Right lobe of liver (tissue), 6 donors: ENCODE data around the gene NHLH1. TPM values are rescaled to one million over a fixed set of nuclear protein-coding genes. Genes with fewer than 3 reads are reported as not detected.
"Not testable (repeated sequence)": the region's sequence is repeated elsewhere in the genome, so short reads cannot be mapped to it uniquely, and the experiment has no call there.

Source experiments
- ATAC-seq, 4 donors: fragments of 200-7000 bp; cut with Tn5 transposase; one replicate each; pipeline ENCODE4 v1.9.1; 2020; ENCODE audit warnings: mild to moderate bottlenecking in 4 of 4, moderate library complexity in 4 of 4
- DNase-seq, 3 donors: peaks; one replicate each; pipeline ENCODE4 v3.0.0-alpha.2; 2020
- H3K27ac ChIP-seq, 3 donors: fragments of 200-600 bp; one replicate each; pipeline ENCODE4 v1.8.0; 2022
- H3K27me3 ChIP-seq, 2 donors: fragments of 200-600 bp; one replicate each; pipeline ENCODE4 v1.8.0; 2022
- H3K36me3 ChIP-seq, 4 donors: fragments of 200-600 bp; sonication (generic) in 1 of 4; one replicate each; pipeline versions ENCODE4 v1.5.1 to v1.8.0; 2017 to 2022; ENCODE audit warnings: control low read depth in 1 of 4
- H3K4me1 ChIP-seq, 4 donors: fragments of 200-600 bp; sonication (generic) in 1 of 4; one replicate each; pipeline versions ENCODE4 v1.5.1 to v1.8.0; 2017 to 2022; ENCODE audit warnings: control low read depth in 1 of 4
- H3K4me3 ChIP-seq, 3 donors: fragments of 200-600 bp; one replicate each; pipeline ENCODE4 v1.8.0; 2022
- H3K9me3 ChIP-seq, 4 donors: fragments of 200-600 bp; sonication (generic) in 1 of 4; one replicate each; pipeline versions ENCODE4 v1.5.1 to v1.8.0; 2017 to 2022; ENCODE audit warnings: control low read depth in 1 of 4
- CTCF ChIP-seq, 4 donors: fragments of 200-600 bp in 3 of 4; fragments of 450-650 bp in 1 of 4; IDR thresholded peaks; one replicate each; pipeline versions ENCODE4 v1.5.1 to v1.8.0; 2016 to 2022; ENCODE audit warnings: antibody characterized with exemption in 4 of 4, mild to moderate bottlenecking in 2 of 4
- POLR2A ChIP-seq: fragments of 450-650 bp; IDR thresholded peaks from one replicate; pipeline ENCODE4 v1.6.1; 2017; ENCODE audit warnings: antibody characterized with exemption, mild to moderate bottlenecking
- WGBS: methylation state at CpG from one replicate; pipeline ENCODE4 v1.1.6; 2018; ENCODE audit warnings: low coverage, low lambda C conversion rate; ENCODE audit not compliant: insufficient coverage; ENCODE audit errors: missing lambda C conversion rate; 5-methylcytosine and 5-hydroxymethylcytosine counted together
- intact Hi-C, 2 donors: fragments of 100-400 bp; cut with DNase I; formaldehyde crosslinking; loops; one replicate each; pipeline versions ENCODE4 v1.11.2 to v1.14.1; 2022
- total RNA-seq, 6 experiments: library from RNA; depleted of rRNA in 2 of 6; stranded (reverse); fragments of >200 nt in 2 of 6; fragmentation: NEBNext Ultra II Directional in 3 of 6; extraction: Animal tissue kit (Norgen Biotek cat#: 25700) in 3 of 6; gene quantifications; one replicate each; pipeline versions ENCODE4 v1.1.0 to v1.2.4, GENCODE V29; 2016 to 2023
- donor health status: DM: no; HTN: yes; CAD: no.
- donor health status: DM: no; HTN: no; CAD: no.
- donor health status: DM: no; HTN: no; CAD: no.
- donor health status: DM: no; HTN: yes; CAD: no.
- donor health status: DM: no; HTN: yes; CAD: no.

NHLH1 gene
- total RNA-seq, 6 experiments from 2014 or later, result 0.07 to 0.12 TPM; not detected in 4

DNA sequence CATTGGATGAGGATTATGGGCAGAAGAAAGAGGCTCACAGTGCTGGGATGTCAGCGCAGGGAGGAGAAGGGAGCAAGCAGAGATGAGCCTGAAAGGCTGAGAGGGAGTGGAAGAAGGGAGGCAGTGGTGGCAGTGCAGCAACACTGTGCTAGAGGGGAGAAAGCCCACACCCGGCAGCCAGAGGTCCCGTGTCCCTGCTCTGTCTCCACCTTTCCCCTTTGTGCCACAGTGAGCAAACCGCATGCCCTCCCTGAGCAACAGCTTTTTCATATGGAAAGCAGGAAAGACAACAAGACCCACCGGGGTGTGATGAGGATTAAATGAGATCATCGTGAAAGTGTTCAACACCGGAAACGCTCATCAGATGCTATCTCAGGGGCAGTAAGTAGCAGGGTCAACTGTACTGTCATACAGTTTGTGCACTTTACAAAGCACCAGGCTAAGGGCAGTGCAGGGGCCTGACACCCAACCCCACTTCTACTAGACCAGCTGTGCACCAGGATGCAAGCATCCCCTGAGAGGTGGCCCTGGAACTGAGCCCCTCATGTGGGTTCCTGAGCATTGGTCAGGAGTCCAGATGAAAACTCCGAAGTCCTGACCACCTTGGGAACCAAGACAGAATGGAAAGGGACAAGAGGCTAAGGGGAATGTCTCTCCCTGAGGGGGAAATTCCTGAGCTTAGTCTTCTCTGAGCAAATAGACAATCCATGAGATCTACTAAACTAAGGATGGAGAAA, 9.1 kb downstream of the NHLH1 start:
- no peaks in the 10 kb centered on the region for H3K36me3 ChIP-seq
- intact Hi-C loops, result loop anchor here (10.0 kb wide), 1 partner anchor 271 kb away; no protein-coding TSS in a partner anchor
- ATAC-seq (peak in 3 of 4 donors; percentile 6 to 20 (median 12)), DNase-seq (peak in 1 of 3 donors; percentile 37)
- no peaks in the 10 kb centered on the region for H3K4me1 ChIP-seq
- no peak overlapping the region for H3K4me3 ChIP-seq
- TF ChIP-seq CTCF (IDR thresholded peaks at IDR 0.05), result no peak
- TF ChIP-seq POLR2A, result no peak
- H3K27me3 ChIP-seq, result no peaks in the 10 kb centered on the region
- no peak overlapping the region for H3K27ac ChIP-seq
- WGBS, result 2% methylated on average over 4 of the region's 9 CpGs
- H3K9me3 ChIP-seq, result no peaks in the 10 kb centered on the region

- intact Hi-C loops, result loop anchor here (10.0 kb wide), 1 partner anchor 272 kb away; no protein-coding TSS in a partner anchor
- peak; percentile 82 to 90 (median 86) for ATAC-seq
- no peaks in the 10 kb centered on the region for H3K9me3 ChIP-seq
- H3K4me1 ChIP-seq, result no peaks in the 10 kb centered on the region
- no peak for TF ChIP-seq POLR2A
- peak; percentile 86 to 96 (median 90) for TF ChIP-seq CTCF (IDR thresholded peaks at IDR 0.05)
- DNase-seq, result peak in 1 of 3 donors; percentile 42
- no peaks in the 10 kb centered on the region for H3K27me3 ChIP-seq
- no peak overlapping the region for H3K4me3 ChIP-seq
- H3K36me3 ChIP-seq, result no peaks in the 10 kb centered on the region
- WGBS, result 10% methylated on average over 5 of the region's 5 CpGs
- no peak overlapping the region for H3K27ac ChIP-seq
Measured at GRCh38 chr1:160376525-160377131, 9.8 kb downstream of the NHLH1 start.

DNA sequence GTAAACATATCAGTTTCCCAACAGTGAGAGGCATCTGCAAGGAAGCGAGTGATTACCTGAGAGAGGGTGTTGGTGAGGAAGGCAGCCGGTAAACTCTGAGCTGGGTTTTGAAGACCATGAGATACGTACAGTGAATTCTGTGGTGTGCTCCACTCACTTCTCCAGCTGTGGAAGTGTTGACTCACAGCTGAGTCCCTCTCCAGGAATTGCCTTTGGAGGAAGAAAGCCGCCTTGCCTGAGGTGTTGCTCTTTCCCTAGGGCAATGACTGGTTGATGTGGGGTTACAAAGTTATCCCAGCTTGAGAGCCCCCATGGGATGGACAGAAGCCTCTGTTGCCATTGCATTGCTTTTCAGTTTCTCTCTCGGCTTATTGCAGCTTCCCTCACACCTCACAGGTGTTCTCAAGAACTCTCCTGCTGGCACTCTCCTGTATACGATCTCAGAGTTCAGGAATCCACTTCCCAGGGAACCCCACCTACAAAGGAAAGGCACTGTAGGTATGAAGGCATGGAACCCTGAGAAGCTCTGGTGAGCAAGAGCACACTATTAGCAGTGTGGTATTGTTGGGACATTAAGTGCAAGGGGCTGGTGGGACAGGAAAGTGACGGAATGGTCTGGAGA, 10.8 kb downstream of the NHLH1 start:
- Histone ChIP-seq H3K27ac (no peak overlapping the region), H3K27me3 (no peaks in the 10 kb centered on the region), H3K36me3 (no peaks in the 10 kb centered on the region), H3K4me1 (no peaks in the 10 kb centered on the region), H3K4me3 (no peak overlapping the region), H3K9me3 (no peaks in the 10 kb centered on the region)
- intact Hi-C loops, result loop anchor here (10.0 kb wide), 1 partner anchor 273 kb away; no protein-coding TSS in a partner anchor
- 52% methylated on average over 5 of the region's 7 CpGs for WGBS
- DNase-seq, result peak in 1 of 3 donors; percentile 4
- no peak for ATAC-seq
- TF ChIP-seq POLR2A (no peak), CTCF (IDR thresholded peaks at IDR 0.05) (no peak)

DNA sequence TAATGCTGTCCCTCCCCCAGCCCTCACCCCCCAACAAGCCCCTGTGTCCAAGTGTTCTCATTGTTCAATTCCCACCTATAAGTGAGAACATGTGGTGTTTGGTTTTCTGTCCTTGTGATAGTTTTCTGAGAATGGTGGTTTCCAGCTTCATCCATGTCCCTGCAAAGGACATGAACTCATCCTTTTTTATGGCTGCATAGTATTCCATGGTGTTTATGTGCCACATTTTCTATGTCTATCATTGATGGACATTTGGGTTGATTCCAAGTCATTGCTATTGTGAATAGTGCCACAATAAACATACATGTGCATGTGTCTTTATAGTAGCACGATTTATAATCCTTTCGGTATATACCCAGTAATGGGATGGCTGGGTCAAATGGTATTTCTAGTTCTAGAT, 17.9 kb downstream of the NHLH1 start:
- ATAC-seq, H3K4me1 ChIP-seq, H3K27ac ChIP-seq, H3K36me3 ChIP-seq, H3K9me3 ChIP-seq, DNase-seq, intact Hi-C loops, H3K4me3 ChIP-seq, H3K27me3 ChIP-seq: not testable (repeated sequence)
- 94% methylated on average over 2 of the region's 2 CpGs for WGBS

- H3K9me3 ChIP-seq, ATAC-seq, H3K36me3 ChIP-seq: not testable (repeated sequence)
Measured at GRCh38 chr1:160388406-160388805, 21.5 kb downstream of the NHLH1 start.

More at GRCh38 chr1:160388406-160388805, 21.5 kb downstream of the NHLH1 start:
- 65% methylated on average over 4 of the region's 4 CpGs for WGBS
- intact Hi-C loops, DNase-seq, H3K4me1 ChIP-seq, H3K27ac ChIP-seq, H3K27me3 ChIP-seq, H3K4me3 ChIP-seq: not testable (repeated sequence)
